ENCODE results near the gene ATP6AP1. TPM values are rescaled to one million over a fixed set of nuclear protein-coding genes. Genes with fewer than 3 reads are reported as not detected.

ATP6AP1 gene
- total and polyA plus RNA-seq, 9 of the 15 experiments (the other 6 are each of a cell fraction or from before 2014, with no cell fraction given), result 8.3 to 90.5 (median 52.9) TPM

GRCh38 chrX:154428176-154429171 is at the start of gene ATP6AP1 (continued):
- TF ChIP-seq E4F1 (CRISPR knock-in tag; IDR thresholded peaks at IDR 0.05; ENCODE audit: borderline replicate concordance) (no peak), SREBF1 (IDR thresholded peaks at IDR 0.05; ENCODE audit: borderline replicate concordance, low read depth, low read length) (peak; percentile 84), JUN (IDR thresholded peaks at IDR 0.05; ENCODE audit: borderline replicate concordance, low read depth, low read length) (no peak), JUN (CRISPR knock-in tag; IDR thresholded peaks at IDR 0.05; ENCODE audit: borderline replicate concordance) (no peak), TSC22D4 (tag; IDR thresholded peaks at IDR 0.05) (no peak), POLR3G (IDR thresholded peaks at IDR 0.05; ENCODE audit: extremely low read depth, insufficient read length, insufficient replicate concordance) (no peak), THRB (CRISPR knock-in tag; conservative IDR thresholded peaks at IDR 0.05) (no peak), SAFB (IDR thresholded peaks at IDR 0.05; ENCODE audit: borderline replicate concordance, low read depth, low read length) (no peak), TARDBP (IDR thresholded peaks at IDR 0.05) (no peak), CHCHD3 (CRISPR knock-in tag; IDR thresholded peaks at IDR 0.05) (no peak), FOXK1 (CRISPR knock-in tag; IDR thresholded peaks at IDR 0.05; ENCODE audit: borderline replicate concordance) (no peak), GTF2F1 (IDR thresholded peaks at IDR 0.05; ENCODE audit: low read depth, low read length) (0 out of 2 replicates have a peak, but pooled peaks have one; percentile 14), ELF2 (CRISPR knock-in tag; IDR thresholded peaks at IDR 0.05) (no peak), POLR2AphosphoS5 (IDR thresholded peaks at IDR 0.05; ENCODE audit: control insufficient read depth, insufficient read depth, low read depth, low read length) (no peak), STAT5A (IDR thresholded peaks at IDR 0.05; ENCODE audit: borderline replicate concordance, low read length) (no peak), ZNF354B (CRISPR knock-in tag; IDR thresholded peaks at IDR 0.05) (no peak), SLC30A9 (CRISPR knock-in tag; IDR thresholded peaks at IDR 0.05) (no peak), ZNF584 (CRISPR knock-in tag; IDR thresholded peaks at IDR 0.05; ENCODE audit: low read depth) (no peak), BHLHE40 (IDR thresholded peaks at IDR 0.05; ENCODE audit: low read length) (peak; percentile 85), USF2 (CRISPR knock-in tag; IDR thresholded peaks at IDR 0.05) (peak; percentile 92), ZNF395 (CRISPR knock-in tag; IDR thresholded peaks at IDR 0.05) (0 out of 2 replicates have a peak, but pooled peaks have one; percentile 41), ZNF785 (CRISPR knock-in tag; IDR thresholded peaks at IDR 0.05) (no peak)

All from K562 (cell line).